HG03571 (cell line): ENCODE measurements around the gene ADCY7.

Experiments
- ATAC-seq: cut with Tn5 transposase; IDR thresholded peaks from one replicate; pipeline ENCODE4 v1.9.1; 2021; ENCODE audit not compliant: unreplicated experiment

ADCY7 gene

DNA sequence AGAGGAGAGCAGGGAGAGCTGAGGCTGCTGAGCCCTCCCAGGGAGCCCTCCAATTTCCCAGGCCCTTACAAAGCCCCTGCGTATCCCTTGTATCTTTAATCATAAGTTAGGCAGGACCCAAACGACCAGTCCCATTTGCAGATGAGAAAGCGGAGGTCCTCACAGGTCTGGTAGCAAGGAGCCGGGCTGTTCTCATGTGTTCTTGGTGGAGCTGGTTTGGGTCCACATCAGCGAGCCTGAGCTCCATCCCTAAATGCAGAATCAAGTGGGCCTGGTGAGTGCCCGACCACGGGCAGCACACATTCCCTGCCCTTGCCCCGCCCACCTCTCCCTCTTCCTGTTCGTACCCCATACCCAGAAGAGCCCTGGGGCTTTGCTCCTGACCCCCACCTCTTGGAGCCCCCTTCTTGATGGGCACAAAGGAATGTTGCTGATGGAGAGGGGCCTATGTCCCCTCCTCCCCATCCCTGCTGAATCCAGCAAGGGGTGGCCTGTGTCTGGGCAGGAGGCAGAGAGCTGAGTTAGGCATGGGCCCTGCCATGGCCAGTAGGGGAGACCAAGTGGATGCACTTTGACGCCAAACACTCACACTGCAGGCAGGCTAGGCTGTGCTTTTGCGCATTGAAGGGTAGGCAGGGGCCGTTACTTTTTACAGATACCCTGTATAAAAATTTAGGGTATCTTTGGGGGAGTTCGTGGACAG is 18.3 kb upstream of the ADCY7 start:
- no peak for ATAC-seq

DNA sequence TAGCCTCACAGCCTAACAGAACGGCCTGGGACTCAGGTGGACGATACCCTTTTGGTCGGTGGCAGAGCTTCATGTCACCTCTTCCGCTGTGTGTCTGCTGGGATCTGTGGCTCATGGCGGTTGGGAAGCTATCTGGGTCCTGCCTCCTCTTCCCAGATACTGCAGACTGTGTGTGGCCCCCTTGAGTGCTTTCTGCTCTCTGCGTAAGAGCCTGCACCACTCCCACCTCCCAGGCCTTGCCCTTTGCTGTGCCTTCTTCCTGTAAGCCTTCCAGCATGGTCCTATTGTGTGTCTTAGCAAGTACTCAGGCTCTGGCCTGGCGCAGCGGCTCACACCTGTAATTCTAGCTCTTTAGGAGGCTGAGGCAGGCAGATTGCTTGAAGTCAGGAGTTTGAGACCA is 17.5 kb upstream of the ADCY7 start:
- ATAC-seq, result no peak

GRCh38 chr16:50251375-50252081 is 14.8 kb upstream of the ADCY7 start:
- no peak for ATAC-seq

- ATAC-seq, result no peak
These were observed 14.2 kb upstream of the ADCY7 start for GRCh38 chr16:50252082-50252611.

DNA sequence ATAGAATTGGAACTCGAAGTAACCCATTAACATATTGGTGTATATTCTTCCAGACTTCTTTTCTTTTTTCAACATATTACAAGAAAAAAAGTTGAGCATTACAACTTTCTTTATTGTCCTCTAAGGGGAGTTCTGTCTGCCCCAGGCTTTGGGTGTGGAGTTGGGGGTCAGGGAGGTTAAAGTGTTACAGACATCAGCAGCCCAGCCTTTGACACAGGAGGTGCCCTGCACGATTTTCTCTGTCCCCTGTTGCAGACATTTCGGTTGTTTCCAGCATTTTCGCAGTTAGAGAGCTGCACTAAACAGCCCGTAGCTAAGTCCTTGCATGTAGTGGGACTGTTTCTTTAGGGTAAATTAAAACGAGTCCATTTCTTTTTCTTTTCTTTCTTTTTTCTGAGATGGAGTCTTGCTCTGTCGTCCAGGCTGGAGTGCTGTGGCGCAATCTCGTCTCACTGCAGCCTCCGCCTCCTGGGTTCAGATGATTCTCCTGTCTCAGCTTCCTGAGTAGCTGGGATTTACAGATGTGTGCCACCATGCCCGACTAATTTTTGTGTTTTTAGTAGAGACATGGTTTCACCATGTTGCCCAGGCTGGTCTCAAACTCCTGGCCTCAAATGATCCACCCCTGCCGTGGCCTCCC is 13.4 kb upstream of the ADCY7 start:
- no peak for ATAC-seq

GRCh38 chr16:50253514-50253910 is 12.8 kb upstream of the ADCY7 start:
- no peak for ATAC-seq

GRCh38 chr16:50254072-50254471 is 12.3 kb upstream of the ADCY7 start:
- no peak for ATAC-seq

- no peak for ATAC-seq
These were observed 10.8 kb upstream of the ADCY7 start for GRCh38 chr16:50255538-50255937.

DNA sequence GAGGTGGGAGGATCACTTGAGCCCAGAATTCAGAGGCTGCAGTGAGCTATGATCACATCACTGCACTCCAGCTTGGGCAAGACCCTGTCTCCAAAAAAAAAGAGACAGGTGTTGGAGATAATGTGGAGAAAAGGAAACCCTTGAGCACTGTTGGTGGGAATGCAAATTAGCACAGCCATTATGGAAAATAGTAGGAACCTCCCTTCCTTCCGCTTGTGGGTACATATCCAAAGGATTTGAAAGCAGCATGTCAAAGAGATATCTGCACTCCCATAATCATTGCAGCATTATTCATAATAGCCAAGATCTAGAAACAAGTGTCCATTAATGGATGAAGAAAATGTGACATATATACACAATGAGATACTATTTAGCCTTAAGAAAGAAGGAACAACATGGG is 9.7 kb upstream of the ADCY7 start:
- no peak for ATAC-seq

DNA sequence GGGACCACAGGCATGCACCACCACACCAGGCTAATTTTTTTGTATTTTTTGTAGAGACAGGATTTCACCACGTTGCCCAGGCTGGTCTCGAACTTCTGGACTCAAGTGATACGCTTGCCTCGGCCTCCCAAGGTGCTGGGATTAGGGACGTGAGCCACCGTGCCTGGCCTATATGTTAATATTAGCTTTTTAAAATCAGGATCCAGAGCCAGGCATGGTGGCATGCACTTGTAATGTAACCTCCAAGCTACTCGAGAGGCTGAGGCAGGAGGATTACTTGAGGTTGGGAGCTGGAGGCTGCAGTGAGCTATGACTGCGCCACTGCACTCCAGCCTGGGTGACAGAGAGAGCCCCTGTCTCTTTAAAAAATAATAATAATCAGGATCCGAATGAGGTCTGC is 8.5 kb upstream of the ADCY7 start:
- no peak for ATAC-seq

DNA sequence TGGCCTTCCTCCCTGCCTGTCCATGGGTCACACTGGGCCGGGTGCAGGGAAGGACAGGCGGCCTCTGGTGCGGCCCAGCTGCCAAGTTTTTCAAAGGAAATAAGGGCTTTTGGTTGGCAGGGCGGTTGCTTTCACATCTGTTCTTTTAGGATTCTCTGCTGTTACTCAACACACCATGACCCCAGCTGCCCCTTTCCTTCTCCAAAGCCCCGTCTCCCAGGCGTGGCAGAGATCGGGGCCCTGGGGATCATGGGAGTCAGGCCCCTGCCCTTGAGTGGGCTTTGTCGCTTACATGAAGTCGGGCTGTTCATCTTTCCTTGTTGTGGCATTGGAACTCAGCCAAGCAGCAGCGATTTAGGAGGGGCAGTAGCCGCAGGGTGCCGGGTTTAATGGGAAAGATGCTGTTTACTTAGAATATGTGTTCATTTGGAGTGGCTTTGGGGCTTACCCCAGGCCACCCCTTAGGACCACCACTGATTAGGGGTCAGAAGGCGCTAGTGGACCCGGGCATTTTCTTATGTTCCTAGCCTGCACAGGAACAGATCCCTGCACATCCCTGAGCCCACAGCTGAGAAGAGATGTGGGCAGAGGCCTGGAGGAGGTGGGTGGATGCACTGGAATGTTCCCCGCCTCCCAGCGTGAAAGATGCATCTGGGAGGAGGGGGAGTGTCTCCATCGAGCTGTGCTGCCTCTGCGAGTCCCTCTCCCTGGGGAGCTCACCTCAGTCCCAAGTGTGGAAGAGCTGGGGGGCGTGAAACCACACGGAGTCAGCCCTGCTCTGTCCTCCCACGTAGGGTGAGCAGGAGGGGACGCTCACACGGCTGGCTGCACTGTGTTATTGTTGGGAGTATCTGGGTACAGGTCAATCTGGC is 6.8 kb upstream of the ADCY7 start:
- ATAC-seq, result no peak

DNA sequence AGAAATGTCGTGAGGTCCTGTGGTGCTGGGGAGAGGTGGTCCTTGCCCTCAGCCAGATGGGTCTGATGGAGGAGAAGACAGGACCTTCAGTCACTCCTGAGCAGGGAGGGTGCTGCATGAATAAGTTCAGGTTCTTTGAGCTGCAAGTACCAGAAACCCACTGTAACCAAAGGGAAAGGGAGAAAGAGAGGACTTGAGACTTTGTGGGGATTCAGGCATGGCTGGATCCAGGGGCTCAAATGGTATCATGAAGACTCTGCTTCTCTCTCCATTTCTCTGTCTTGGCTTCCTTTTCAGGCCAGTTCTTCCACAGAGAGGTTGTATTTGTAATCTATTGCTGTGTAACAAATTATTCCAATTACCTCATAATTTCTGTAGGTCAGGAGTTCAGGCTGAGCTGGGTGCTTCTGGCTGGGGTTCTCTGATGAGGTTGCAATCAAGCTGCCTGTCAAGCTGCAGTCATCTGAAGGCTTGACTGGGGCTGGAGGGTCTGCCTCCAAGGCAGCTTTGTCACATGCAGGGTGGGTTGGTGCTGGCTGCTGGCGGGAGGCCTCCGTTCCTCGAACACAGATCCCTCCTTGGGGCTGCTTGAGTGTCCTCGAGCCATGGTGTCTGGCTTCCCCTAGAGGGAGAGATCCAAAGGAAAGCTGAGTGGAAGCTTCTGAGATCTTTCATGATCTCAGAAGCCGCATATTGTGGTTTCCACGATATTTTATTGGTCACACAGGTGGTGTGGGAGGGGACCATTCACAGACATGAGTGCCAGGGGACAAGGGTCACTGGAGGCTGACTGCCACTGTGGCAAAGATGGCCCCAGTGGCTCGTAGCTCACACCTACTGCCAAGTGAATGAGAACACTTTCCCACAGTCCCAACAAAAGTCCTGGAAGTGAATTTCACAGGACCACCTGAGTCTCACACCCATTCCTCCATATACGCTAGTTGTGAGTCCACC is 5.9 kb upstream of the ADCY7 start:
- ATAC-seq, result no peak

GRCh38 chr16:50261160-50261706 is 5.1 kb upstream of the ADCY7 start:
- ATAC-seq, result no peak

DNA sequence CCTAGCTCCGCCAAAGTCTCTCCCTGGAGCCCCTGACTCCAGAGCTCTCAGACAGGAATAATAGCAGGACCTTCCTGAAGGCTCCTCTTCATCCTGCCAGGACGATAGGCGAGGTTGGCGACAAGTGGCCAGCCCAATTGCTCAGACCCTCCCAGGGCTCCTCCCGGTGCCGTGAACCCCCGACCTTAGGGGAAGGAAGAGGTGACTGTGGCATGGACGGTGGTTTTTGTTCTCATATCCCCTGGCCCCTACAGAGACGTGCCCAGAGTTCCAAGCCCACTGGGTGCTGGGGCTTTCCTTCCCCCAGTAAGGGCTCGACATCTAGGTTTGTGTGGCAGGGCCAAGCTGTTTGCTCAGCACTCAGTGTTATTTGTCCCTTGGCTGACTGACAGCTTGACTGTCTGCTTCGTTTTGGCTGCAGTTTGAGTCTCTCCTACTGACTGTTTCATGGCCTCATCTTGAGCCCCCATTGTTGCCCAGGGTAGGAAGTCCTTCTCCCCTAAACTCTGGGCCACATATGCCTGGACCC is 4.6 kb upstream of the ADCY7 start:
- ATAC-seq, result no peak

- ATAC-seq, result no peak
These were observed 3.1 kb upstream of the ADCY7 start for GRCh38 chr16:50263060-50263909.

- ATAC-seq, result peak; percentile 34
These were observed 2.1 kb upstream of the ADCY7 start for GRCh38 chr16:50263940-50264929.

- ATAC-seq, result no peak
These were observed 1.1 kb upstream of the ADCY7 start for GRCh38 chr16:50265260-50265659.
